ENCODE results near the gene HDAC3.

DNA sequence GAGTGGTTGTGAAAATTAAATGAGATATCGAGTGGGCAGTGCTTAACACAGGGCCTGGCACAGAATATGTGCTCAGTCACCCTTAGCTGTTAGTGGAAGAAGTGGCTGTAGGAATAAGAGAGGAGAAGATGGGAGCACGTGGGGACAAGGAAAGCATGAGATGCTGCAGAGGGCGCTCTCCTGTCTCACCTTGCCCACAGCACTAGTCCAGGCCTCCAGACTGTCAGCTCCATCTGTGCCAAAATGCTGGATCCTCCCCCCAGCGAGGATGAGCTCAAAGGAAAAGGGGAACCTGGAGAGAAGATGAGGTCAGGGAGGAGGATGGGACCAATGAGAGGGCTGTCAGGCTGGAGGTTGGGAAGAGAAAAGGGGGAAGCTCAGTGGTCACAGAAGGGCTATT lies 32.9 kb upstream of the HDAC3 start:
- TF ChIP-seq, protein P1, sequence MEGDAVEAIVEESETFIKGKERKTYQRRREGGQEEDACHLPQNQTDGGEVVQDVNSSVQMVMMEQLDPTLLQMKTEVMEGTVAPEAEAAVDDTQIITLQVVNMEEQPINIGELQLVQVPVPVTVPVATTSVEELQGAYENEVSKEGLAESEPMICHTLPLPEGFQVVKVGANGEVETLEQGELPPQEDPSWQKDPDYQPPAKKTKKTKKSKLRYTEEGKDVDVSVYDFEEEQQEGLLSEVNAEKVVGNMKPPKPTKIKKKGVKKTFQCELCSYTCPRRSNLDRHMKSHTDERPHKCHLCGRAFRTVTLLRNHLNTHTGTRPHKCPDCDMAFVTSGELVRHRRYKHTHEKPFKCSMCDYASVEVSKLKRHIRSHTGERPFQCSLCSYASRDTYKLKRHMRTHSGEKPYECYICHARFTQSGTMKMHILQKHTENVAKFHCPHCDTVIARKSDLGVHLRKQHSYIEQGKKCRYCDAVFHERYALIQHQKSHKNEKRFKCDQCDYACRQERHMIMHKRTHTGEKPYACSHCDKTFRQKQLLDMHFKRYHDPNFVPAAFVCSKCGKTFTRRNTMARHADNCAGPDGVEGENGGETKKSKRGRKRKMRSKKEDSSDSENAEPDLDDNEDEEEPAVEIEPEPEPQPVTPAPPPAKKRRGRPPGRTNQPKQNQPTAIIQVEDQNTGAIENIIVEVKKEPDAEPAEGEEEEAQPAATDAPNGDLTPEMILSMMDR (IDR thresholded peaks at IDR 0.05): peak; percentile 28; the same call in 1 of the 2 replicates
- TF ChIP-seq ZFX (IDR thresholded peaks at IDR 0.05; ENCODE audit: borderline replicate concordance): no peak
